HFFc6 (cell line): ENCODE measurements around the gene ATE1. TPM values are rescaled to one million over a fixed set of nuclear protein-coding genes. Genes with fewer than 3 reads are reported as not detected.

ENCODE experiments used
- DNase-seq: peaks from one replicate; pipeline ENCODE4 v3.0.0-alpha.2; 2018
- H3K27ac Mint-ChIP-seq: 2 replicates; pipeline ENCODE4 v1.8.0; 2020; ENCODE audit warnings: mild to moderate bottlenecking, mixed read lengths
- H3K27me3 Mint-ChIP-seq: 2 replicates; pipeline ENCODE4 v1.8.0; 2021; ENCODE audit warnings: mild to moderate bottlenecking, moderate library complexity, mixed read lengths; ENCODE audit not compliant: insufficient read depth
- H3K36me3 Mint-ChIP-seq: 2 replicates; pipeline ENCODE4 v1.8.0; 2021; ENCODE audit warnings: low read depth, mixed read lengths
- H3K4me1 Mint-ChIP-seq: 2 replicates; pipeline ENCODE4 v1.8.0; 2020; ENCODE audit warnings: low read depth, mixed read lengths
- H3K4me3 Mint-ChIP-seq: 2 replicates; pipeline ENCODE4 v1.8.0; 2020; ENCODE audit warnings: mild to moderate bottlenecking, moderate library complexity, mixed read lengths
- H3K9me3 Mint-ChIP-seq: 2 replicates; pipeline ENCODE4 v1.8.0; 2020; ENCODE audit warnings: mild to moderate bottlenecking, mixed read lengths
- total RNA-seq, 6 experiments: library from RNA; stranded (reverse); fragmentation: NEBNext Ultra II Directional; extraction: Animal tissue kit (Norgen Biotek cat#: 25700); gene quantifications; 2 replicates in 1 of 6; 3 replicates in 5 of 6; pipeline ENCODE4 v1.2.3, GENCODE V29; 2021
- TF ChIP-seq, protein P1 (sequence below): fragments of 200-600 bp; sonication (generic); IDR thresholded peaks from 2 replicates; pipeline ENCODE4 v1.5.0; 2021; ENCODE audit warnings: antibody characterized with exemption, mild to moderate bottlenecking

ATE1 gene
- total RNA-seq, 6 experiments from 2014 or later: 19.4 to 25.2 (median 21.0) TPM

DNA sequence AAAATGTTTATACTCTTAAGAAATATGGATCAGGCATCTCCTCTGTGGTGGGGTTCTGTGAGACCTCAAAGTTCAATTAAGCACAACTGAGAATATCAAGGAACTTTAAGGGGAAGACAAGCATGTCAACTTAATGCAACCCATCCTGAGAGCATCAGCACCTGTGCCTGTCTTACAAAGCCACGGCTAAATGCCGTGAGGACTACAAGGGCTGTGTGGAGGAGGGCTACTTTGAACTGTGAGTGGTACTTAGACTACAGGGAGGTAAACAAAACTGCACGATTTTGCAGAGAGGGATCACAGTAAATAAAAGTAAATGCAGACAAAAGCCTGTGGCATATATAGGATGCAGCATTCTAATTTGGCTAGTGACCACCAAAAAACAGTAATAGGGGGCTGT, 139.1 kb downstream of the ATE1 start:
- H3K36me3 Mint-ChIP-seq: no peaks in the 10 kb centered on the region
- no peaks in the 10 kb centered on the region for H3K9me3 Mint-ChIP-seq
- H3K4me3 Mint-ChIP-seq: no peak overlapping the region
- H3K27ac Mint-ChIP-seq: no peak overlapping the region
- peaks cover 19% of the 10 kb centered on the region; the same call in 1 of the 2 replicates for H3K4me1 Mint-ChIP-seq
- DNase-seq: no peak
- H3K27me3 Mint-ChIP-seq: no peaks in the 10 kb centered on the region
- TF ChIP-seq, protein P1, sequence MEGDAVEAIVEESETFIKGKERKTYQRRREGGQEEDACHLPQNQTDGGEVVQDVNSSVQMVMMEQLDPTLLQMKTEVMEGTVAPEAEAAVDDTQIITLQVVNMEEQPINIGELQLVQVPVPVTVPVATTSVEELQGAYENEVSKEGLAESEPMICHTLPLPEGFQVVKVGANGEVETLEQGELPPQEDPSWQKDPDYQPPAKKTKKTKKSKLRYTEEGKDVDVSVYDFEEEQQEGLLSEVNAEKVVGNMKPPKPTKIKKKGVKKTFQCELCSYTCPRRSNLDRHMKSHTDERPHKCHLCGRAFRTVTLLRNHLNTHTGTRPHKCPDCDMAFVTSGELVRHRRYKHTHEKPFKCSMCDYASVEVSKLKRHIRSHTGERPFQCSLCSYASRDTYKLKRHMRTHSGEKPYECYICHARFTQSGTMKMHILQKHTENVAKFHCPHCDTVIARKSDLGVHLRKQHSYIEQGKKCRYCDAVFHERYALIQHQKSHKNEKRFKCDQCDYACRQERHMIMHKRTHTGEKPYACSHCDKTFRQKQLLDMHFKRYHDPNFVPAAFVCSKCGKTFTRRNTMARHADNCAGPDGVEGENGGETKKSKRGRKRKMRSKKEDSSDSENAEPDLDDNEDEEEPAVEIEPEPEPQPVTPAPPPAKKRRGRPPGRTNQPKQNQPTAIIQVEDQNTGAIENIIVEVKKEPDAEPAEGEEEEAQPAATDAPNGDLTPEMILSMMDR: no peak

DNA sequence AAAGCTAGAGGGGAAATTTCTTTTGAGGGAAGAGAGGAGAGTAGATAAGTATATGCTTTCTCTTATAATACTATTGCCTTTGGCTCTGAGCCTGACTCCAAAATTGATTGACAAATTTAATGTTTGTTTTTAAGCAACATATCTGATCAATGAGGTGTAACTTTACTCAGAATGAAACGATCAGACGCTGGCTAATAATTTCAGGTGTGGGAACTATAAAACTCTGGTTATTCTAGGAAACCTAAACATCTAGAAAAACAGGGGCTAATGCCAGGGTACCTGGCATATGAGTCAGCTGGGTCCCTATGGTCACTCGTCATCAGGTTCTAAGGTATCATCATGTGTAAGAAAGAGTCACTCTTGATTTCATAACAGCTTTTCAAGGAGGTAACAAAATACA, 139.7 kb downstream of the ATE1 start:
- no peak overlapping the region for H3K4me3 Mint-ChIP-seq
- H3K9me3 Mint-ChIP-seq: no peaks in the 10 kb centered on the region
- TF ChIP-seq, protein P1: no peak
- DNase-seq: no peak
- peaks cover 19% of the 10 kb centered on the region; the same call in 1 of the 2 replicates for H3K4me1 Mint-ChIP-seq
- H3K36me3 Mint-ChIP-seq: no peaks in the 10 kb centered on the region
- H3K27me3 Mint-ChIP-seq: no peaks in the 10 kb centered on the region
- H3K27ac Mint-ChIP-seq: no peak overlapping the region

DNA sequence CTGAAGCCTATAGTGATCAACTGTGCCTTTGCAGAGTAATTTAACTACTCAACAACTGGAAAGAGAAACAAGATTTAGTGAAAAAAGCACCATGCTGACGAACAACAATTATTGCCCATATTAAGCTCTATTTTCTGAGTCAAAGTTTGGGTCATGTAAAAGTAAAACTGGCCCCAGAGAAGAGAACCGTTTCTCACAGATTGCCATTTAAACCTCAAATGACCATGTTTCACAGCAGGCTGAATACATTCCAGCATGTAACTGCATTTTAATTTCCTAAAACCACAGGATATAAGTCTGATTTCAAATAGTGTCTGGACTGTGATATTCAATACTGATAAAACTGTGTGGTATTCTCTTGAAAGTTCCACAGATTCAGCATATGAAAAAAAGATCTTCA, 140.7 kb downstream of the ATE1 start:
- no peak for DNase-seq
- Mint-ChIP-seq H3K27ac (no peak overlapping the region), H3K4me3 (no peak overlapping the region), H3K27me3 (no peaks in the 10 kb centered on the region), H3K4me1 (peaks cover 16% of the 10 kb centered on the region; the same call in 1 of the 2 replicates), H3K36me3 (no peaks in the 10 kb centered on the region), H3K9me3 (no peaks in the 10 kb centered on the region)
- TF ChIP-seq, protein P1: no peak

DNA sequence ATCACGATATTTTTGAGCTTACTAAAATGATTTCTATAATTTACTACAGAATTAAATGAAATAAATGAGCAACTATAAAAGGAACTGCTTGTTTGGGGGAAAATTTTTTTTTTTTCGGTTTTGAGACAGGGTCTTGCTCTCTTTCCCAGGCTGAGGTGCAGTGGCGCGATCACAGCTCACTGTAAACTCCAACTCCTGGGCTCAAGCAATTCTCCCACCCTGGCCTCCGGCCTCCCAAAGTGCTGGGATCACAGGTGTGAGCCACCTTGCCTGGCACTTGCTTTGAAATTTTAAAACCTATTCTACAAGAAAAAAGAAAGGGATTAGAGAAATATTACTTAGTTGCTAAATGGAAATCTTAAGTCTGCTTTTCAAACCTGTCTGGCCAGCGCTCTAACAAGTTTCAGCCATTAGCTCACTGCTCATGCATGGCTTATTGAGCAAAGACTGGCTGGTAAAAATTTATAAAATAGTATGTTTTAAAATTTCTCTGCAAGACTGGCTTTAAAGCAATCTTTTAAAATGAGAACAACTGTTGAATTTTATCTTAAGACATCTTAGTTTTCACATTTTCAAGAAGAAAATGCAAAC, 144.0 kb downstream of the ATE1 start:
- no peak for DNase-seq
- Mint-ChIP-seq H3K4me1 (peaks cover 11% of the 10 kb centered on the region; the same call in 1 of the 2 replicates), H3K27me3 (peaks cover 1% of the 10 kb centered on the region; the same call in 1 of the 2 replicates), H3K4me3 (no peak overlapping the region), H3K9me3 (no peaks in the 10 kb centered on the region), H3K36me3 (no peaks in the 10 kb centered on the region), H3K27ac (no peak overlapping the region)
- TF ChIP-seq, protein P1: no peak

DNA sequence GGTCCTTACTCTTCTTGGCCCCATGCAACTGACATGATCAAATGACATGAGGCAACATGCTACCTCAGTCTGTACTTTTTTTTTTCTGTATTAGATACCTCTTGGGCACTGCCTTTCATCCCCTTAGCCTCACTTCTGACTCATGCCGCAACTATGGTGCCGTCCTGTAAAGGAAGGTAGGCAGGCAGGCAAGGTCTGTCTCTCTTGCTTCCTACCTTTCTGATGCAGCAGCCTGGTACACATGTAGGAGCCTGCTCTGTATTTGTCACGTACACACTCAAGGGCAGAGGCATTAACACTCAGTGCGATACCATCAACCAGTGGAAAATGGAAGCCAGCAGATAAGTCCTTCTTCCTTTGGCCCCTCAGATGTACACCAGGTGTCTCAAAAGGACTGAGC, 146.7 kb downstream of the ATE1 start:
- Mint-ChIP-seq H3K27ac (no peak overlapping the region), H3K27me3 (peaks cover 1% of the 10 kb centered on the region; the same call in 1 of the 2 replicates), H3K4me1 (no peaks in the 10 kb centered on the region), H3K9me3 (no peaks in the 10 kb centered on the region), H3K4me3 (no peak overlapping the region), H3K36me3 (no peaks in the 10 kb centered on the region)
- TF ChIP-seq, protein P1: no peak
- no peak for DNase-seq
